H9 (cell line): ENCODE results near the gene LTB4R. TPM values are rescaled to one million over a fixed set of nuclear protein-coding genes. Genes with fewer than 3 reads are reported as not detected.

Source experiments
- DNase-seq: peaks from one replicate; pipeline ENCODE4 v3.0.0-alpha.2; 2017
- H2AFZ ChIP-seq: one replicate; pipeline ENCODE4 v1.6.1; 2013; ENCODE audit warnings: mild to moderate bottlenecking, low read length, control low read depth, moderate library complexity
- H2AK5ac ChIP-seq: 2 replicates; pipeline ENCODE4 v1.6.1; 2013; ENCODE audit warnings: low read length, control low read depth, mixed read lengths; ENCODE audit not compliant: insufficient read length
- H2BK120ac ChIP-seq: one replicate; pipeline ENCODE4 v1.6.1; 2013; ENCODE audit warnings: low read depth, mild to moderate bottlenecking, low read length, control low read depth, inconsistent platforms; ENCODE audit not compliant: poor library complexity, severe bottlenecking
- H2BK12ac ChIP-seq: 2 replicates; pipeline ENCODE4 v1.6.1; 2013; ENCODE audit warnings: low read length, control low read depth, mixed read lengths, low read depth; ENCODE audit not compliant: insufficient read length
- H2BK15ac ChIP-seq: 2 replicates; pipeline ENCODE4 v1.6.1; 2013; ENCODE audit warnings: low read depth, low read length, control low read depth
- H2BK20ac ChIP-seq: one replicate; pipeline ENCODE4 v1.6.1; 2013; ENCODE audit warnings: low read depth, mild to moderate bottlenecking, low read length, control low read depth, inconsistent platforms; ENCODE audit not compliant: poor library complexity, severe bottlenecking
- H2BK5ac ChIP-seq: 2 replicates; pipeline ENCODE4 v1.6.1; 2013; ENCODE audit warnings: low read length, control low read depth, mixed read lengths; ENCODE audit not compliant: insufficient read length
- H3K14ac ChIP-seq: 2 replicates; pipeline ENCODE4 v1.6.1; 2013; ENCODE audit warnings: low read length, control low read depth; ENCODE audit not compliant: insufficient read depth
- H3K18ac ChIP-seq: 2 replicates; pipeline ENCODE4 v1.6.1; 2013; ENCODE audit warnings: low read depth, mild to moderate bottlenecking, mixed read lengths, low read length, control low read depth; ENCODE audit not compliant: insufficient read length
- H3K23ac ChIP-seq: 2 replicates; pipeline ENCODE4 v1.6.1; 2013; ENCODE audit warnings: low read length, control low read depth, mixed read lengths, low read depth; ENCODE audit not compliant: insufficient read length
- H3K23me2 ChIP-seq: 2 replicates; pipeline ENCODE4 v1.6.1; 2013; ENCODE audit warnings: low read depth, mild to moderate bottlenecking, mixed read lengths, low read length, control low read depth; ENCODE audit not compliant: insufficient read length, poor library complexity, severe bottlenecking
- H3K27ac ChIP-seq: 2 replicates; pipeline ENCODE4 v1.5.1; 2013; ENCODE audit warnings: low read length, control low read depth, mixed read lengths, low read depth; ENCODE audit not compliant: insufficient read length
- H3K27me3 ChIP-seq: 2 replicates; pipeline ENCODE4 v1.6.1; 2013; ENCODE audit warnings: low read length, control low read depth, inconsistent platforms; ENCODE audit not compliant: insufficient read depth
- H3K4ac ChIP-seq: 2 replicates; pipeline ENCODE4 v1.6.1; 2013; ENCODE audit warnings: low read depth, mild to moderate bottlenecking, control low read depth, inconsistent platforms, low read length, moderate library complexity
- H3K4me1 ChIP-seq: 2 replicates; pipeline ENCODE4 v1.6.1; 2013; ENCODE audit warnings: low read length, control low read depth, inconsistent platforms; ENCODE audit not compliant: insufficient read depth
- H3K4me2 ChIP-seq: 2 replicates; pipeline ENCODE4 v1.6.1; 2013; ENCODE audit warnings: low read length, control low read depth, mixed read lengths; ENCODE audit not compliant: insufficient read length, insufficient read depth
- H3K56ac ChIP-seq: 2 replicates; pipeline ENCODE4 v1.6.1; 2013; ENCODE audit warnings: low read depth, mild to moderate bottlenecking, mixed read lengths, low read length, control low read depth; ENCODE audit not compliant: insufficient read length
- H3K79me1 ChIP-seq: 2 replicates; pipeline ENCODE4 v1.6.1; 2013; ENCODE audit warnings: low read depth, mild to moderate bottlenecking, moderate library complexity, low read length, control low read depth, inconsistent platforms; ENCODE audit not compliant: insufficient read depth, poor library complexity, severe bottlenecking
- H3K79me2 ChIP-seq: 2 replicates; pipeline ENCODE4 v1.6.1; 2013; ENCODE audit warnings: low read length, control low read depth, inconsistent platforms; ENCODE audit not compliant: insufficient read depth
- H3K9ac ChIP-seq: 2 replicates; pipeline ENCODE4 v1.6.1; 2013; ENCODE audit warnings: low read length, control low read depth, mixed read lengths; ENCODE audit not compliant: insufficient read length; ENCODE audit errors: extremely low read depth
- H3K9me3 ChIP-seq: one replicate; pipeline ENCODE4 v1.6.1; 2013; ENCODE audit warnings: low read depth, low read length, inconsistent platforms; ENCODE audit not compliant: control insufficient read depth
- H3T11ph ChIP-seq: one replicate; pipeline ENCODE4 v1.6.1; 2013; ENCODE audit warnings: mild to moderate bottlenecking, low read length, control low read depth, inconsistent platforms
- H4K20me1 ChIP-seq: one replicate; pipeline ENCODE4 v1.6.1; 2013; ENCODE audit not compliant: control insufficient read depth, insufficient read length, insufficient read depth
- H4K5ac ChIP-seq: 2 replicates; pipeline ENCODE4 v1.6.1; 2013; ENCODE audit warnings: low read depth, mild to moderate bottlenecking, mixed read lengths, low read length, control low read depth; ENCODE audit not compliant: insufficient read length
- H4K8ac ChIP-seq: replicated peaks from 2 replicates; pipeline ENCODE4 v1.6.1; 2013; ENCODE audit warnings: low read length, control low read depth, mixed read lengths, low read depth; ENCODE audit not compliant: insufficient read length
- H4K91ac ChIP-seq: 2 replicates; pipeline ENCODE4 v1.6.1; 2013; ENCODE audit warnings: low read depth, mild to moderate bottlenecking, moderate library complexity, mixed read lengths, low read length, control low read depth; ENCODE audit not compliant: insufficient read length
- H3K27ac Mint-ChIP-seq, 3 experiments: 2 replicates in 2 of 3; 3 replicates in 1 of 3; pipeline ENCODE4 v1.8.0; 2020 to 2021; ENCODE audit warnings: mixed read lengths in 3 of 3, mild to moderate bottlenecking in 1 of 3, moderate library complexity in 1 of 3
- H3K27me3 Mint-ChIP-seq: 2 replicates; pipeline ENCODE4 v1.8.0; 2021; ENCODE audit warnings: low read depth, mild to moderate bottlenecking, moderate library complexity, mixed read lengths
- H3K36me3 Mint-ChIP-seq, 3 experiments: 2 replicates in 2 of 3; 3 replicates in 1 of 3; pipeline ENCODE4 v1.8.0; 2020 to 2021; ENCODE audit warnings: low read depth in 3 of 3, mixed read lengths in 3 of 3; ENCODE audit not compliant: insufficient read depth in 1 of 3
- H3K4me1 Mint-ChIP-seq, 2 experiments: 2 replicates each; pipeline ENCODE4 v1.8.0; 2020; ENCODE audit warnings: mixed read lengths in 2 of 2
- H3K4me3 Mint-ChIP-seq, 2 experiments: 2 replicates in 1 of 2; 3 replicates in 1 of 2; pipeline ENCODE4 v1.8.0; 2020 to 2021; ENCODE audit warnings: mild to moderate bottlenecking in 2 of 2, mixed read lengths in 2 of 2, moderate library complexity in 1 of 2
- H3K9me3 Mint-ChIP-seq, 2 experiments: 2 replicates in 1 of 2; 3 replicates in 1 of 2; pipeline ENCODE4 v1.8.0; 2020; ENCODE audit warnings: mild to moderate bottlenecking in 2 of 2, mixed read lengths in 2 of 2, moderate library complexity in 1 of 2
- WGBS: extraction: QIAGEN DNeasy Blood & Tissue Kit; methylation state at CpG from one replicate; pipeline ENCODE4 v1.1.7; 2013; ENCODE audit warnings: missing lambda C conversion rate, low lambda C conversion rate, mixed read lengths; ENCODE audit not compliant: insufficient read length; ENCODE audit errors: extremely low coverage; 5-methylcytosine and 5-hydroxymethylcytosine counted together
- total RNA-seq: library from RNA; stranded (reverse); gene quantifications from 2 replicates; pipeline ENCODE4 v1.2.1, GENCODE V29; 2021
- TF ChIP-seq, protein P1 (sequence below): fragments of 200-600 bp; sonication (generic); conservative IDR thresholded peaks from 3 replicates; pipeline ENCODE4 v1.8.0; 2021; ENCODE audit warnings: antibody characterized with exemption, mild to moderate bottlenecking

LTB4R gene
- total RNA-seq, 1 experiment from 2014 or later = 8.9 TPM

DNA sequence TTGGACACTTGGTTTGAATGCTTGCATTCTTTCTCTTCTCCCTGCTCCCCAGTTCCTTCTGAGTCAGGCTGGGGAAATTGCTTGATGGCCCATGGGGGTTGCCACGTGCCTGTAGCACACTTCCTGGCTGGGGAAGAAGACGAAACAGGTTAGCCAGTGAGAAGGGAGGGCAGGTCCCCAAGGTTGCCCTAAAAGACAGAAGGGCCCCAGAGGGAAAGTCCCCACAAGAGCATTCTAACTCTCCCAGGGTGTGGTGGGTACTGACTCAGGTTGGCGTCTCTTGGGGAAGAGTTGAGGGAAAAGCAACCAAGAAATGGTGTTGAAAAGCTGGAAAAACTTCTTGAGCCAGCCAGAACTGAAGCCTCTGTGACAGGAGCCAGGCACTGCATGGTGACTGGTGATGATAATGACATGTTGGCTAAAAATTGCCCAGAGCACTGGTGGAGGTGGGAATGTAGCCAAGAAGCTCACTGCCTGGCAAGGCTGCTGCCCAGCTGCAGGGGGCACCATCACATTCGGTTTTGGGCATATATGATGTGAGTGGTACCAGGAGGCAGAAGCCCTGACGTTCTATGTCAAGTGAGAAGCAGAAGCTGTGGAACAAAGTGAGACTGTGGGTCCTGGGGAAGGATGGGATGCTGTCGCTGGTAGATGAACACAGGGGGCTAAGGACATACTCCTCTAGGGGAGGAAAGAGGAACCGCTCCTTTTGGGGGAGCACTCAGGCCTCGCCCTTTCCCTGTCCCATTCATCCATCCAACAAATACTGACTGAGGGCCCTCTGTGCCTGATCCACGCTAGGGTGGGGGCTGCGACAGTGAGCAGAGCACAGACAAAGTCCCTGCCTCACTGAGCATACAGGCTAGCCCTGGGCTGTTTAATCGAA is 31.8 kb upstream of the LTB4R start:
- Histone ChIP-seq H3K23ac (no peak overlapping the region), H3K4ac (no peak overlapping the region), H3K18ac (no peak overlapping the region), H3K23me2 (no peaks in the 10 kb centered on the region), H2BK12ac (no peak overlapping the region), H3T11ph (no peak overlapping the region), H3K14ac (no peak overlapping the region), H2AK5ac (no peak overlapping the region), H4K5ac (no peak overlapping the region), H3K79me2 (no peaks in the 10 kb centered on the region), H3K4me1 (no peaks in the 10 kb centered on the region), H3K4me2 (no peak overlapping the region), H2BK120ac (no peak overlapping the region), H3K9me3 (no peaks in the 10 kb centered on the region), H4K91ac (no peak overlapping the region), H2BK20ac (no peak overlapping the region), H3K56ac (no peak overlapping the region), H2BK15ac (no peak overlapping the region), H2BK5ac (no peak overlapping the region), H2AFZ (no peak overlapping the region), H3K9ac (no peak overlapping the region), H3K27me3 (no peaks in the 10 kb centered on the region), H3K27ac (no peak overlapping the region), H4K20me1 (no peaks in the 10 kb centered on the region), H3K79me1 (no peaks in the 10 kb centered on the region), H4K8ac (no peak overlapping the region)
- Mint-ChIP-seq H3K4me3 (no peak overlapping the region), H3K9me3 (no peaks in the 10 kb centered on the region), H3K36me3 (no peaks in the 10 kb centered on the region), H3K27me3 (no peaks in the 10 kb centered on the region), H3K27ac (no peak overlapping the region), H3K4me1 (peaks cover 2% of the 10 kb centered on the region in 2 experiments; a peak in 1 of 4 replicates)
- DNase-seq = no peak
- WGBS = no CpG with 5 or more reads among the region's 11 CpGs
- TF ChIP-seq, protein P1, sequence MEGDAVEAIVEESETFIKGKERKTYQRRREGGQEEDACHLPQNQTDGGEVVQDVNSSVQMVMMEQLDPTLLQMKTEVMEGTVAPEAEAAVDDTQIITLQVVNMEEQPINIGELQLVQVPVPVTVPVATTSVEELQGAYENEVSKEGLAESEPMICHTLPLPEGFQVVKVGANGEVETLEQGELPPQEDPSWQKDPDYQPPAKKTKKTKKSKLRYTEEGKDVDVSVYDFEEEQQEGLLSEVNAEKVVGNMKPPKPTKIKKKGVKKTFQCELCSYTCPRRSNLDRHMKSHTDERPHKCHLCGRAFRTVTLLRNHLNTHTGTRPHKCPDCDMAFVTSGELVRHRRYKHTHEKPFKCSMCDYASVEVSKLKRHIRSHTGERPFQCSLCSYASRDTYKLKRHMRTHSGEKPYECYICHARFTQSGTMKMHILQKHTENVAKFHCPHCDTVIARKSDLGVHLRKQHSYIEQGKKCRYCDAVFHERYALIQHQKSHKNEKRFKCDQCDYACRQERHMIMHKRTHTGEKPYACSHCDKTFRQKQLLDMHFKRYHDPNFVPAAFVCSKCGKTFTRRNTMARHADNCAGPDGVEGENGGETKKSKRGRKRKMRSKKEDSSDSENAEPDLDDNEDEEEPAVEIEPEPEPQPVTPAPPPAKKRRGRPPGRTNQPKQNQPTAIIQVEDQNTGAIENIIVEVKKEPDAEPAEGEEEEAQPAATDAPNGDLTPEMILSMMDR = peak; percentile 34
